SJCRH30 (cell line): ENCODE measurements around the gene IQSEC1. TPM values are rescaled to one million over a fixed set of nuclear protein-coding genes. Genes with fewer than 3 reads are reported as not detected.

Source experiments
- DNase-seq, 2 experiments: peaks; one replicate each; pipeline ENCODE4 v3.0.0-alpha.2; 2015 to 2020
- H3K27ac ChIP-seq: fragments of 250-450 bp; sonication (Bioruptor Pico); 2 replicates; pipeline ENCODE4 v1.5.1; 2020; ENCODE audit warnings: mild to moderate bottlenecking, moderate library complexity
- H3K27me3 ChIP-seq: fragments of 250-450 bp; sonication (Bioruptor Pico); 2 replicates; pipeline ENCODE4 v1.5.1; 2020; ENCODE audit warnings: mild to moderate bottlenecking, moderate library complexity
- H3K36me3 ChIP-seq: fragments of 250-450 bp; sonication (Bioruptor Pico); 2 replicates; pipeline ENCODE4 v1.5.1; 2020; ENCODE audit warnings: mild to moderate bottlenecking, moderate library complexity
- H3K4me1 ChIP-seq: fragments of 250-450 bp; sonication (Bioruptor Pico); 2 replicates; pipeline ENCODE4 v1.5.1; 2020; ENCODE audit warnings: mild to moderate bottlenecking, moderate library complexity
- H3K4me3 ChIP-seq: fragments of 250-450 bp; sonication (Bioruptor Pico); 2 replicates; pipeline ENCODE4 v1.5.1; 2020; ENCODE audit warnings: mild to moderate bottlenecking, moderate library complexity
- H3K9me3 ChIP-seq: fragments of 250-450 bp; sonication (Bioruptor Pico); replicated peaks from 2 replicates; pipeline ENCODE4 v1.5.1; 2020; ENCODE audit warnings: mild to moderate bottlenecking, moderate library complexity
- total RNA-seq: library from RNA; depleted of rRNA; stranded (reverse); fragments of >200 nt; shearing (Covaris generic); gene quantifications from 2 replicates; pipeline ENCODE4 v1.2.3, GENCODE V29; 2014

IQSEC1 gene
- total RNA-seq, 1 experiment from 2014 or later: 5.7 TPM

GRCh38 chr3:12941495-12942023, 131.7 kb downstream of the IQSEC1 start:
- H3K4me1 ChIP-seq: peaks cover 14% of the 10 kb centered on the region
- no peaks in the 10 kb centered on the region for H3K27me3 ChIP-seq
- H3K27ac ChIP-seq: no peak overlapping the region
- no peak overlapping the region for H3K4me3 ChIP-seq
- no peaks in the 10 kb centered on the region for H3K36me3 ChIP-seq
- no peaks in the 10 kb centered on the region for H3K9me3 ChIP-seq
- DNase-seq: no peak

- no peaks in the 10 kb centered on the region for H3K36me3 ChIP-seq
- no peaks in the 10 kb centered on the region for H3K27me3 ChIP-seq
- no peak overlapping the region for H3K27ac ChIP-seq
- peaks cover 14% of the 10 kb centered on the region for H3K4me1 ChIP-seq
- DNase-seq: no peak
- no peaks in the 10 kb centered on the region for H3K9me3 ChIP-seq
- H3K4me3 ChIP-seq: no peak overlapping the region
Observed at GRCh38 chr3:12940854-12941253, 132.4 kb downstream of the IQSEC1 start.

- Histone ChIP-seq H3K4me1 (peaks cover 12% of the 10 kb centered on the region), H3K27me3 (no peaks in the 10 kb centered on the region), H3K4me3 (no peak overlapping the region), H3K27ac (no peak overlapping the region), H3K9me3 (no peaks in the 10 kb centered on the region), H3K36me3 (no peaks in the 10 kb centered on the region)
- no peak for DNase-seq
Observed at GRCh38 chr3:12939137-12939536, 134.1 kb downstream of the IQSEC1 start.

DNA sequence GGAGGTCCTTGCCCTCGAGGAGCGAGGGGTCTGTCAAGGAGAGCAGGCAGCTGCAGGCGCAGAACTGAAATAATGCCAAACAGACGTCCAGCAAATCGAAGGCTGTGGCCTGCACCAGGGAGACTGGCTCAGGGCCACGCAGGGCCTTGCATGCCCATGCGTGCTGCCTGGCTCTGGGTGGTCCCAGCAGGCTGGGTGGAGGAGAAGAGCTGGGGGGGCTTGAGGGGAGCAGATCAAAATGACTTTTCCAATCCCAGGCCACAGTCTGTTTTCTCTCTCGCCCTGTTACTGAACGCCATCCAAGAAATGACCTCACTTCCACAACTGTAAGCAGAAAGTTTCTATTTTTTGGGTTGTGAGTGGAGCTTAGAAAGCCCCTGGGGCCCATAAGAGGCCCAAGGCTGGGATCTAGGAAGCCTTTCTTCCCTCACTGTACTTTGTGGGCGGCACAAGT, 134.9 kb downstream of the IQSEC1 start:
- no peaks in the 10 kb centered on the region for H3K36me3 ChIP-seq
- peak; percentile 63 to 64 for DNase-seq
- peaks cover 12% of the 10 kb centered on the region for H3K4me1 ChIP-seq
- H3K9me3 ChIP-seq: no peaks in the 10 kb centered on the region
- H3K27me3 ChIP-seq: no peaks in the 10 kb centered on the region
- H3K4me3 ChIP-seq: no peak overlapping the region
- no peak overlapping the region for H3K27ac ChIP-seq

- Histone ChIP-seq H3K27me3 (no peaks in the 10 kb centered on the region), H3K4me1 (peaks cover 18% of the 10 kb centered on the region), H3K36me3 (no peaks in the 10 kb centered on the region), H3K9me3 (no peaks in the 10 kb centered on the region), H3K27ac (no peak overlapping the region), H3K4me3 (no peak overlapping the region)
- DNase-seq: no peak
Observed at GRCh38 chr3:12935861-12936830, 137.1 kb downstream of the IQSEC1 start.

DNA sequence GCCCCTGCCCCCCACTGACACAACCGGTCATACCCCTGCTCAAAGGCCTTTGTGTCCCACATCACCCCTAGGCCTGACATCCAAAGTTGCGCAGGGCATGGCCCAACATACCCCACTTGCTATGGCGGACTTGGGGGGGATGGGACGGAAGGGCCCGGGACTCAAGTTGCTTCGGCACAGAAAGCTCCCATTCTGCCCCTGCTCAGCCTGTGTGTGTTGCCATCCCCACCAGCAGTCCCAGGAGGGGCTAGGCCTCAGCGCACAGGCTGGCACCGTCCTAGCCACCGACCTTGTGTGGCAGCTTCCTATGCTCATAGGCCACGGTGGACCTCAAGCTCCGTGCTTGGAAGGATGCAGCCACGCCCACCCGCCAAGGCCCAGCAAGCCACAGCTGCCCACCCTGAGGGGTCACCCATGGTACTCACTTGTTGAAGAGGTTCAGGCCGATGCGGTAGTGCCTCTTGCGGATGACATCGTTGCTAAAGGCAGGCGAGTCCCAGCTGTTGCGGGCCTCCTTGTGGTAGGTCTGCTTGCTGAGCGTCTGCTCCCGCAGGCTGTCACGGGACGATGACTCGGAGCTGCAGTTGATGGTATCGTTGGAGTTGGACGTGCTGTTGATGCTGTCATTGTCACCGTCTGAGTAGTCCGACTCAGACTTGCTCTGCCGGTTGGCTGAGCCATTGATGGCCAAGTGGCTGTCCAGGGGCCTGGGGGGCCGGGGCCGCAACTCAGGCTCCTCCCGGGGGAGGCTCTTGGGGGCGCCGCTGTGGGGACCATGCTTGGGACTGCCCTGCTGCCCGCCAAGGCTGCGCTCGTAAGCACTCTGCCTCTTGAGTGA, 138.0 kb downstream of the IQSEC1 start:
- DNase-seq: peak; percentile 37 to 46
- Histone ChIP-seq H3K27ac (no peak overlapping the region), H3K27me3 (no peaks in the 10 kb centered on the region), H3K4me3 (no peak overlapping the region), H3K36me3 (no peaks in the 10 kb centered on the region), H3K4me1 (peaks cover 18% of the 10 kb centered on the region), H3K9me3 (no peaks in the 10 kb centered on the region)

DNA sequence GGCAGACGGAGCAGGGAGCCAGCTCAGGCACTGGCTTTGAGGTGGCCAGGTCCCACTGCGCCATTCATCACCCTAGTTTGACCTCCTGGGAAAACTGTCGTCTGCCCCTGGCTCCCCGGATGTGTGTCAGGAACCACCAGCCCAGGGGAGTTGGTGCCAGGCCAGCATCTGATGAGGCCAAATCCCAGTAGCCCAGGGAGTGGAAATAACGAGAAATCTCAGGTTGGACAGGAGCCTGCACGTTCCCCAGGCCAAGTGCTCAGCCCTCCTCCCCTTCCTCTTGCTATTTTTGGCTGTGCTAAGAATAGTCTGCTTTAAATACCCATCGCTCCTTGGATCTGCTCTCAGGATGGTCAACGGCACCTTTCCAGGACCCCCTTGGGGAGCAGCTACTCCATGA, 138.8 kb downstream of the IQSEC1 start:
- no peak overlapping the region for H3K27ac ChIP-seq
- no peaks in the 10 kb centered on the region for H3K9me3 ChIP-seq
- no peak overlapping the region for H3K4me3 ChIP-seq
- peaks cover 18% of the 10 kb centered on the region for H3K4me1 ChIP-seq
- no peaks in the 10 kb centered on the region for H3K36me3 ChIP-seq
- DNase-seq: no peak
- H3K27me3 ChIP-seq: no peaks in the 10 kb centered on the region

DNA sequence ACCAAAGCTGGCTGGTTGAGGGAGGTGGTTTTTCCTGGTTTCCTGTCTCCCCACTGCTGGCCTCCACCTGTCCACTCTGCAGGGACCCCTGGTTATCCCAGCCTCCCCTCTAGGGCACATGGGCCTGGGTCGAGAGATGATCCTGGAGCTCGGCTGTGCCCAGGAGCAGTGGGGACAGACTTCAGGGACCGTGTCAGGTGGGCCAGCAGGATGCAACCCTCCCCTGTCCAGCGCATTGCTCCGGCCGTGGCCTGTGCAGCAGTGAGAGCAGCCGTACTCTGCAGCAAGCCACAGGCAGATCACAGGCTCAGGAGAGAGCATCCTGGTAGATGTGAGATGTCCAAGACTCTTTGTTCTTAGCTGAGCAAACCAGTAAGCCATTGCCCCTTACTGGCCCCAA, 139.3 kb downstream of the IQSEC1 start:
- Histone ChIP-seq H3K4me1 (peaks cover 15% of the 10 kb centered on the region), H3K36me3 (no peaks in the 10 kb centered on the region), H3K27ac (no peak overlapping the region), H3K9me3 (no peaks in the 10 kb centered on the region), H3K4me3 (no peak overlapping the region), H3K27me3 (no peaks in the 10 kb centered on the region)
- no peak for DNase-seq

DNA sequence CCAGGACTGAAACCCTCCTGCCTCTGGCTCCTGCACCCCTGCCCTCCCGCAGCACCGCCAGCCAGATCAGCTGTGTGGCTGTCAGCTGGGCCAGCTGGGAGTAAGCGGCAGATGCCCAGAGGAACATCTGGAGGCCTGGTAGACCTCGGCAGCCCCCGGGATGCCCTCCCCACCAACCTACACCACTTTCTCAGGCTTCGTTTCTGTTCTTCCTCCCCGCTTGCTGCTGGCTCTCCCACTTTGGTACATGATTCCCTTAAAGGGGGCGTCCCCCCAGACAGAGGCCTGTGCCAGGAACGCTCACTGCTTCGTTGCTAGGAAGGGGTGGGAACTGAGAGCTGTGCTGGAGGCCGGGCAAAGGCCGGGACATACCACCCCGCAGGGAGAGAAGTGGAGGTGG, 140.5 kb downstream of the IQSEC1 start:
- H3K4me3 ChIP-seq: no peak overlapping the region
- H3K36me3 ChIP-seq: no peaks in the 10 kb centered on the region
- no peak overlapping the region for H3K27ac ChIP-seq
- no peaks in the 10 kb centered on the region for H3K27me3 ChIP-seq
- H3K4me1 ChIP-seq: peaks cover 6% of the 10 kb centered on the region
- no peaks in the 10 kb centered on the region for H3K9me3 ChIP-seq
- DNase-seq: no peak

DNA sequence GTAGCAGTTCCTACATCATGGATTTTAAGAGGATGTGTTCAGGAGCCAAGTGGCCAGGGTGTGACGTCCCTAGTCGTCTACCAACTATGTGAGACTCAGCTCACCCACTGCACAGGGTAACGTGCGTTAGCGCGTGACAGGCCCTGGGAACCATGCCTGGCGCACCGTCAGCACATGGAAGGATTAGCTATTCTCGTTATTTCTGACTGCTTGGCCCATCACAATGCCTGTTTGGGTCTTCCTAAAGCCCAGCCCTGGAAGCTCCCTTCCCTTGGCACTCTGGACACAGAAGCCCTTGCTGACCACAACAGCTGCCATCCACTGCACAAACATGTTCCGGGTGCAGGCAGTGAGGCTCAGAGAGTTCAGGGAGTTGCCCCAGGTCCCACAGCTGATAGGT, 140.9 kb downstream of the IQSEC1 start:
- DNase-seq: peak in 1 of 2 experiments; percentile 36
- no peak overlapping the region for H3K27ac ChIP-seq
- H3K4me3 ChIP-seq: no peak overlapping the region
- no peaks in the 10 kb centered on the region for H3K27me3 ChIP-seq
- no peaks in the 10 kb centered on the region for H3K9me3 ChIP-seq
- peaks cover 6% of the 10 kb centered on the region; the same call in 1 of the 2 replicates for H3K4me1 ChIP-seq
- no peaks in the 10 kb centered on the region for H3K36me3 ChIP-seq

GRCh38 chr3:12931273-12931905, 141.8 kb downstream of the IQSEC1 start:
- Histone ChIP-seq H3K9me3 (no peaks in the 10 kb centered on the region), H3K27ac (no peak overlapping the region), H3K27me3 (no peaks in the 10 kb centered on the region), H3K4me1 (peaks cover 6% of the 10 kb centered on the region; the same call in 1 of the 2 replicates), H3K36me3 (no peaks in the 10 kb centered on the region), H3K4me3 (no peak overlapping the region)
- no peak for DNase-seq

DNA sequence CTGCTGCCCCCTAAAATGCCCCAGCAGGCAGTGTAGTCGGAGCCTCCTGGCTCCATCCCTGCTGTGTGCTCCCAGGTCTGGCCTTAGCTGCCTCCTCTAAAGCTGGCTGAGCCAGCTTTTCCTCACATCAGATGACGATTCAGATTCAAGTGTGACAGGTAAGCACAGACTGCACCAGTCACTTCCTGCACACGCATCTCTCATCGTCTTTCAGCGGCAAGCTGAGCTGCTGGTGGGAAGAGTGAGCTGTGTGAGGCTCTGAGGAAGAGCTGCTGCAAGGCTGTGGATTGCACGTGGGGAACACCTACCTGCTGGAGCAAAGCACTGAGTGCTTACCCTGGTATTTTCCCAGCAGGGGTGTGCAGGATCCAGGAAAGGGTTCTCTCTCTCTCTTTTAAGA, 143.4 kb downstream of the IQSEC1 start:
- Histone ChIP-seq H3K4me1 (peaks cover 6% of the 10 kb centered on the region; the same call in 1 of the 2 replicates), H3K27me3 (no peaks in the 10 kb centered on the region), H3K9me3 (no peaks in the 10 kb centered on the region), H3K27ac (no peak overlapping the region), H3K36me3 (no peaks in the 10 kb centered on the region), H3K4me3 (no peak overlapping the region)
- DNase-seq: no peak

DNA sequence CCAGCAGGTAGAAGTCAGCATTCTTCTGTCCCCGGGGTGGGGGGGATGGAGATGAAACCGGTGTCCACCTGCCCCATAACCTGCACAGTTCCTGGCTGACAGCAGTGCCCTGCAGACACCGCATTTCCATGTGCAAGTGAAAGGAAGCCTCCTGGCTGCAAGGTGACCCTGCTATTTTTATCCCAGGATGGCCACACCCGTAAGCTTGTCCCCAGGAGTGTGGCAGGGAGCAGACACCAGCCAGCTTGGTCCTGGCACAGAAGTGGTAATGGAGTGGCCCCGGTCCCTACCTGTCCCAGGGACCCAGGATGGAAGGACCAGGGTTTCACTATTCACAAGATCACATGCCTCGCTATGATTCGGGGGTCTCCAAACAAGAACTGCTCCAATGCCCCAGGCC, 146.6 kb downstream of the IQSEC1 start:
- no peak for DNase-seq
- H3K4me3 ChIP-seq: no peak overlapping the region
- no peak overlapping the region for H3K27ac ChIP-seq
- peaks cover 11% of the 10 kb centered on the region; the same call in 1 of the 2 replicates for H3K4me1 ChIP-seq
- no peaks in the 10 kb centered on the region for H3K9me3 ChIP-seq
- H3K27me3 ChIP-seq: no peaks in the 10 kb centered on the region
- no peaks in the 10 kb centered on the region for H3K36me3 ChIP-seq

- H3K9me3 ChIP-seq: no peaks in the 10 kb centered on the region
- no peak overlapping the region for H3K27ac ChIP-seq
- DNase-seq: no peak
- no peaks in the 10 kb centered on the region for H3K36me3 ChIP-seq
- peaks cover 11% of the 10 kb centered on the region; the same call in 1 of the 2 replicates for H3K4me1 ChIP-seq
- H3K4me3 ChIP-seq: no peak overlapping the region
- H3K27me3 ChIP-seq: no peaks in the 10 kb centered on the region
Observed at GRCh38 chr3:12925648-12926047, 147.6 kb downstream of the IQSEC1 start.
